IMR-90 (cell line): ENCODE results near the gene ITGA3.

Source experiments
- CEBPB ChIP-seq: IDR thresholded peaks from 2 replicates; pipeline ENCODE4 v1.6.1; 2012; ENCODE audit warnings: low read depth, low read length, improper control_type of control experiment
- CHD1 ChIP-seq: IDR thresholded peaks from 2 replicates; pipeline ENCODE4 v1.6.1; 2012; ENCODE audit warnings: low read depth, low read length, improper control_type of control experiment
- CTCF ChIP-seq: conservative IDR thresholded peaks from 2 replicates; pipeline ENCODE4 v1.5.1; 2012; ENCODE audit warnings: mild to moderate bottlenecking, low read depth, low read length, improper control_type of control experiment
- MXI1 ChIP-seq: IDR thresholded peaks from 2 replicates; pipeline ENCODE4 v1.6.1; 2012; ENCODE audit warnings: low read depth, mild to moderate bottlenecking, low read length, moderate library complexity, borderline replicate concordance
- POLR2A ChIP-seq: IDR thresholded peaks from 2 replicates; pipeline ENCODE4 v1.6.1; 2012; ENCODE audit warnings: mild to moderate bottlenecking, low read depth, low read length
- RAD21 ChIP-seq: IDR thresholded peaks from 2 replicates; pipeline ENCODE4 v1.6.1; 2012; ENCODE audit warnings: low read length, improper control_type of control experiment

GRCh38 chr17:50071692-50072091 lies 15.8 kb downstream of the ITGA3 start:
- TF ChIP-seq CTCF (no peak), POLR2A (no peak), CEBPB (no peak), MXI1 (no peak), RAD21 (no peak), CHD1 (no peak)
